GM08714 (cell line): Measurements from ENCODE around the gene MED25.
A peak's percentile ranks its signal among the peaks of the same experiment; 100 is the strongest.

Experiments
- H3K4me3 ChIP-seq: fragments of 200-500 bp; sonication (Bioruptor generic); 2 replicates; pipeline ENCODE4 v1.5.1; 2014; ENCODE audit warnings: mild to moderate bottlenecking, low read length, inconsistent platforms
- ZNF274 ChIP-seq: IDR thresholded peaks from 2 replicates; pipeline ENCODE4 v1.6.1; 2012; ENCODE audit warnings: mild to moderate bottlenecking, low read depth, low read length

MED25 gene

GRCh38 chr19:49837425-49837824 is 19.3 kb downstream of the MED25 start:
- TF ChIP-seq ZNF274, result no peak
- H3K4me3 ChIP-seq, result no peak overlapping the region

DNA sequence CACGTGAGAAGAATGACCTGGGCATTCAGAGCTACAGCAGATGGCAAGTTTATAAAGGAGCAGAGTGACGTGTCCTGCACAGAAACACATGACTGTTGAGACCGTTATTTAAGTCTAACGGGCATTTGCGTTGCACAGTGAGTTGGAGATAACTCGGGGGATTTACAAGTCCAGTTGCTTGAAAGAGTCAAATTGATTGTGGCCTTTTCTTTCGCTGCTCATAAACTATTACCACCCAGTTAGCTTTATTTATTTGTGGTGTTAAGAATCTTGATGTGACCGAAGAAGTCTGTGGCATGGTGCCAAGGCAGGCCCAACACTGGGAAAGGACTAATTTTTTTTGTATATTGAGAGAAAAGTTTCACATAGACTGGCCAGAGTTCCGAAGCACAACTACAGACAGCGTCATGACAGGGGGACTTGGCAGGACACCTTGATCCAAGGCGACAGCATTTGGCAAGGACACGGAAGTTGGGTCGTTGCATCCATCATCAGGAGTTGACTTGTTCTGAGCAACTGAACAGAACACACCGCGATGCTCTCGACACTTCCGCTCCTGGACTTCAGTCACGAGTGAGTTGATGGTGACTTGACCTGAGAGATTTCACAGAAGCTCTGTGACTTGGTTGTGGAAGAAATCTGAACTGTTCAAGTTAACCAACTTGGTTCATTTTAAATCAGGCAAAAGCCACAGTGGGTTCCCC is 20.9 kb downstream of the MED25 start:
- TF ChIP-seq ZNF274, result no peak
- no peak overlapping the region for H3K4me3 ChIP-seq

DNA sequence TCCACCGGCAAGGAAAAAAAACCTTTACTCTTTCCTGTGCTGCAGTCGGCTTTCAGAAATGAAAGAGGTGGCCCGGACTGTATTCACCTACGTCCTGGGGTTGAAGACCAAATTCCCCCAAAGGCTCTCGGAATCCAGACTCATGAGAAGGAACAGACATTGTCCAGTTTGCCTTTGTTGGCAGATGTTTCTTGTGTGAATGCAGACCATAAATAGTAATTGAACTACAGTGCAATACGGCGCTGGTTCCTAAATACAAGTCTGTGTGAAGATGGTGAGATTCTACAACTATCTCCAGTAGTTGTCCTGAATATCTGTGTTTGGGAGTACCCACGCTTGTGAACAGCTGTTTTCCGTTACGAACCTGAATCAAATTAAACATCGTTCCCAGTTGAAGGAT is 21.6 kb downstream of the MED25 start:
- no peak overlapping the region for H3K4me3 ChIP-seq
- TF ChIP-seq ZNF274, result no peak

DNA sequence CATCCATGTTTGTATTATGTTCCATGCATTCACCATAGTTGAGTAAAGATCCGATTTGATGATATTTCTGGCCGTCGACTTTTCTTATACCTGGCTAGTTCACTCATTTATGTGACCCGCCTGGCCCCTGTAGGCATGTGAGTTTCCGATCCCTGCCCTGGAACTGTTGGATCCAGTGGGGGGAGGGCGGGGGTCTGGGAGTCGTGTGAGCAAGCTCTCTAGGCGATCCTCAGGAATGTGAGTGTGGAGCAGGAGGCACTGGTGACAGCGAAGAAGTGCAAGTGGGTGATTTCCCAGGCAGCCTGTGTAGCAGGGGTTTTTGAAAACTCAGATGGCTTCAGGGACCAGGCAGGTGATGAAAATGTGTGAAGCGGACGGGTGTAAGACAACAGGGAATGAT is 22.2 kb downstream of the MED25 start:
- no peak for TF ChIP-seq ZNF274

GRCh38 chr19:49840736-49841249 is 22.7 kb downstream of the MED25 start:
- no peak overlapping the region for H3K4me3 ChIP-seq
- TF ChIP-seq ZNF274, result no peak

More for the DNA sequence above, 22.2 kb downstream of the MED25 start:
- H3K4me3 ChIP-seq, result no peak overlapping the region

DNA sequence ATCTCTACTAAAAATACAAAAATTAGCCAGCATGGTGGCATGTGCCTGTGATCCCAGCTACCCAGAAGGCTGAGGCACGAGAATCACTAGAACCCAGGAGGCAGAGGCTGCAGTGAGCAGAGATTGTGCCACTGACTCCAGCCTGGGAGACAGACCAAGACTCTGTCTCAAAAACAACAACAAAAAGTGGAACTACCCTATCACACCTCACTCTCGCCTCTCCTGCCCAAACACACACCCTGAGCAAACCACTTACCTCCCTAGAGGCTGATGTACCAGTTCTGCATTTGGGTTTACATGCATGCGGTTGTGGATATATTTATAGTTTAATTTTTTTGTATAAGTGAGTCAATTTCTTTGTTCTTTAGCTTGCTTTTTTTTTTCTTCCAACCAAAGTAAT is 25.2 kb downstream of the MED25 start:
- TF ChIP-seq ZNF274, result no peak
- H3K4me3 ChIP-seq, result no peak overlapping the region

GRCh38 chr19:49844138-49845095 is 26.3 kb downstream of the MED25 start:
- TF ChIP-seq ZNF274, result no peak
- H3K4me3 ChIP-seq, result no peak overlapping the region

DNA sequence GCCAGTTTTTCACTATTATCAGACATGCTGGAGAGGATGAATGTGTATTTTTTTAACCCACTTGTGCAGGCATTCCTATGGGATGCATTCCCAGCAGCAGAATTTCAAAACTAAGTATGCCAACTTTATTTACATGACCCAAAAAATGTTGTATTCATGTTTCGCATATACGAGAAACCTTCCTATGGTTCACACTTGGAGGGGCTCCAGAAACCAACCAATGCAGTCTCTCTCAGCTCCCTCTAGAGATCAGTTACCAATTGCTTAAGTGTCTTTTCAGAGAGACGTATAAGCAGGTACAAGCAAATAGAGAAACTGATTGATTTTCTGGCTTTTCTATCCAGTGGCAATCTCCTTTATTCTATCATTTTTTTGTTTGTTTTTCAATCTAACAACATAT is 27.3 kb downstream of the MED25 start:
- H3K4me3 ChIP-seq, result no peak overlapping the region
- TF ChIP-seq ZNF274, result no peak

DNA sequence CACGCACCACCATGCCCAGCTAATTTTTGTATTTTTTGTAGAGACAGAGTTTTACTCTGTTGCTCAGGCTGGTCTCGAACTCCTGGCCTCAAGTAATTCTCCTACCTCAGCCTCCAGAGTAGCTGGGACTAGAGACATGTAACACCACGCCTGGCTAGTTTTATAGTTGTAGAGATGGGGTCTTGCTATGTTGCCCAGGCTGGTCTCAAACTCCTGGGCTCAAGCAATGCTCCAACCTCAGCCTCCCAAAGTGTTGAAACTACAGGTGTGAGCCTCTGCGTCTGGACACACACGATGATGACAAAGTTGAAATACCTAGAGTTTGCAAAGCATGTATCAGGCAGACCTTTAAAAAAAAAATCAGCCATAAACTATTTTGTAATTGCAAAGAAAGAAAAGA is 28.3 kb downstream of the MED25 start:
- no peak overlapping the region for H3K4me3 ChIP-seq
- no peak for TF ChIP-seq ZNF274

DNA sequence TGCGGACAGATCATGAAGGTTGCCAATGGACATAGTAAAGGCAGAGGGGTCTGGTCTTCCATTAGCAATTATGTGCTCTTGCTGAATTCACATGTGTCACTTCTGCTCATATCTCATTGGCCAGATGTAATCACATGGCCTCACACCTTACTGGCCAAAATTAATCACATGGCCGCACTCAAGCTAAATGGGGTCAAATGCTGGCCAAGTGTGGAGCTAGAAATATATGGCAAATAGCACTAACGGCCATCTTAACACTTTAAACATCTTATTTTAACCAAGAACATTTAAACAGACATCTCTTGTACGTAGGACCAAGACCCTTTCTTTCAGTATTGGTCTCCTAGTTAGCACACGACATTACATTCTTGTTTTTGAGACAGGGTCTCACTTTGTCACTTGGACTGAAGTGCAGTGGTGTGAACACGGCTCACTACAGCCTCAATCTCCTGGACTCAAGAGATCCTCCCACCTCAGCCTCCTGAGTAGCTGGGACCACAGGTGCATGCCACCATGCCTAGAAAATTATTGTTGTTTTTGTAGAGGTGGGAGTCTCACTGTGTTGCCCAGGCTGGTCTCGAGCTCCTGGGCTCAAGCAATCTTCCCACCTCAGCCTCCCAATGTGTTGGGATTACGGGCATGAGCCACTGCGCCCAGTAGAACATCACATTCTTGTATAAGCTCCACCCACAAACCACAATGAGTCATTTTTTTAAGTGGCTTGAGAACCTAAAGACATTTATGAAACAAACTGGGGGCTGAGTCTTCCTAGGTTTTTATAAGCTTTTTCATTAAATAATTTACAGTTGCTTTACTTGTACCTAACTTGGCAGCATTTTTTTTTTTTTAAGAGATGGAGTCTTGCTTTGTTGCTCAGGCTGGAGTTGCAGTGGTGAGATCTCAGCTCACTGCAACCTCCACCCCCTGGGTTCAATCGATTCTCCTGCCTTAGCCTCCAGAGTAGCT is 29.9 kb downstream of the MED25 start:
- no peak for TF ChIP-seq ZNF274
- H3K4me3 ChIP-seq, result no peak overlapping the region

DNA sequence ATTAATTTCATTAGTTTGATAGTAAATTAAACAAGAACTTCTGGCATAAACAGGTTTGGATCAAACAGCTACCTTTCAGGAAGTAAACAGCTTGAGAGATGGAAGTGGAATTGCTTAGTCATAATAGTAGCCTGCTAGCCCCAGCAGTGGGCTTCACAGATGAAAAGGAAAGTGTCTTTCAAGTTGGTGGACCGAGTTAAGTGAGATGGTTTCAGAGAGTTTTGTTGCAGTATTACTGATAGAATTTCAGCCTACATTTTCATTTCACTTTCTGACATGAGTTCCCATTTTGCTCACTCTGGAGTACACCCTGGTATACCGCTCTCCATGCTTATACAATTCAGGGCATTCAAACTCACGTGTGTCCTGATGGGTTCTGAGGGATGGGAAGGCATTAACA is 30.8 kb downstream of the MED25 start:
- H3K4me3 ChIP-seq, result no peak overlapping the region
- no peak for TF ChIP-seq ZNF274

DNA sequence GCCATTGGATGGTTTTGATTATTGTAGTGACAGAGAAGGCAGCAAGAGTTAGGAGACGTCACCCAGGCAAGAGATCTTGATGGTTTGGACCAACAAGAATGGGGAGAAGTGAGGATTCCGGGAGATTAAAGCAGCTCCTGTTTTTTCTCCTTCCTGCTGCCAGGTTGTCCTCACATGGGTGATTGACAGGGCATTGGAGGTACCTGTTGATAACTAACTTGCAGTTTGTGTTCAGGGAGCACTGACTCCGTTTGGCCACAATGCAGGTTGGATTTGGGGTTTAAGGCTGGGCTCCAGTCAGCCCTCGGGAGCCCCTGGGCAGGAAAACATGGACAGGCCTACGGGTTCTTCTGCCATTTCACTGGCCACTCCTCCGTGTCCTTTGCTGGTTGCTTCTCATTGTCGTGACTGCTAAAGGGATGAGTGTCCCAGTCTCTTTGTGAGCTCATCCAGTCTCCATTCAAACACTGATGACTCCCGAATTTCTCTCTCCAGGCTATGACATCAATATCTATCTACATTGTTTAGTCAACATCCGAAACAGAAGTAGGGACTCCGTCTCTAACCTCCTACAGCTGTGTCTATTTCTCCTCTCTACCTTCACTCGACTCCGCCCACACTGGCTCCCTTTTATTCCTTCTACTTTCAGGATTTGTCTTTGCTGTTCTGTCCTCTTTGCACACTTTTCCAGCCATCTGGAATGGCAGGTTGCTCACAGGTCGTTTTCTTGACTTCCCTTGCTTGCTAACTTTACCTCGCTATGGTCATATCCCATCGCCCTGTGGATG is 31.5 kb downstream of the MED25 start:
- H3K4me3 ChIP-seq, result peak overlapping the region; percentile 64; the same call in 1 of the 2 replicates
- no peak for TF ChIP-seq ZNF274

DNA sequence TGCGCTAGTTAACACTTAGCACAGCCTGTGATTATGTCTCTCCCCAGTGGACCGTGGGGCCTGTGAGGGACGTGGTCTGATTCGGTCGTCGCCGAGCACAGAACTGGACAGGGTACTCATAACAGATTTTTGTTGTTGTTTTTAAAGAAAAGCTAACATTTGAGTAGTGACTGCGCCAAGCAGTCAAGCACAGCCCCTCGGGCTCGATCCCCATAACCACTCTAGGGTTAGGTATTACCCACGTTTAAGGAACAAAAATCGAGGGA is 32.1 kb downstream of the MED25 start:
- TF ChIP-seq ZNF274, result no peak
- peak overlapping the region; percentile 64 for H3K4me3 ChIP-seq
